RWPE1 (cell line): ENCODE measurements around the gene TMC1.

ENCODE experiments used
- CTCF ChIA-PET: fragments of 350-600 bp; sonication (Branson Sonifier 250); formaldehyde crosslinking; extraction: SDS; loops from one replicate; lab custom pipeline; 2021; lab: Yijun Ruan, JAX
- POLR2A ChIA-PET: fragments of 400-600 bp; formaldehyde crosslinking; extraction: SDS; loops from one replicate; lab custom pipeline; 2020; ENCODE audit warnings: antibody characterized with exemption; ENCODE audit not compliant: low non-redundant PET; lab: Yijun Ruan, JAX
- DNase-seq: peaks from one replicate; pipeline ENCODE4 v3.0.0; 2012; ENCODE audit warnings: low spot score
- H3K27ac ChIP-seq: fragments of 450-650 bp; 2 replicates; pipeline ENCODE4 v1.5.1; 2017
- CTCF ChIP-seq: fragments of 450-650 bp; conservative IDR thresholded peaks from 2 replicates; pipeline ENCODE4 v1.5.1; 2017; ENCODE audit warnings: low read depth, mild to moderate bottlenecking

Gene TMC1

DNA sequence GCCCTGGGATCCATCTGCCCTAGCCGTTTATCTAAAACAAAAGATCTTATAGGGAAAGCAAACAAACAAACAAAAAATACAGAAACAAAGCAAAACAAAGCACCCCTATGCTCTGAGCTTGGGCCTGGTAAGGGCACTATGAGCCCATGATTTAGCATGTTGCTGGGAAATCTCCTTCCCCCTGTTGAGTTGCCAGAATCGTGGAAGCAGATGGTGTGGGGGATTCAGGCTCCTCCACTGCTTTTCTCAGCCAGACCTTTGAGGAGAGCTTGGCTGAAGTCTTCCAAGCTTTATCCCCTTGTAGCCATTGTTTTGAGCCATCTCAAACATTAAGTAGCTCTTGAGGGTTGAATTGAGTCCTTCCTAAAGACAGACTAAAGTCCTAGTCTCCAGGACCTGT is 29.9 kb downstream of the TMC1 start:
- H3K27ac ChIP-seq, result no peak overlapping the region
- TF ChIP-seq CTCF, result no peak
- no peak for DNase-seq
- POLR2A ChIA-PET, result no interaction called here
- CTCF ChIA-PET, result no interaction called here

GRCh38 chr9:72552356-72552755 is 30.9 kb downstream of the TMC1 start:
- CTCF ChIA-PET, result interaction anchor here (0.8 kb wide), 1 partner anchor 48 kb away, joined by 3 read pairs; no protein-coding TSS in a partner anchor
- POLR2A ChIA-PET, result no interaction called here
- TF ChIP-seq CTCF, result no peak
- no peak overlapping the region for H3K27ac ChIP-seq
- DNase-seq, result no peak

DNA sequence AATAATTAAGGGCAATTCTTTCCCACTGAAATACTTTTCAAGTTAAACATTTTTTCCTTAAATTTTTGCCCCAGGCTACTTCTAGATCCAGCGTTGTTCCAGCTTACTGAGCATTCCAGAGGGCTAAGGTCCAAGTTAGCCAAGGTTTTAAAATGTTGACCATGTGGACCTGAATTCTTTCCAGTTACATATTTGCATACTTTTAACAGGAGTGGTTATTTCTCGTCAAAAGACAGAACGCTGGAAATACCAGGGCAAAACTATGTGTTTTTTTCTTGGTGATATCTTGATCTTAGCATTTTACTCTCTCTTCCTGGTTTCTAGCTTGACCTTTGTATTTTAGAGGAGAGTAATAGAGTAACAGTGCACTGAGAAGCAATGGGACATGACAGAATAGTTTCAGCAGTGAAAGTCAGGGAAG is 32.8 kb downstream of the TMC1 start:
- DNase-seq, result peak; percentile 47
- CTCF ChIA-PET, result interaction anchor here (0.9 kb wide), 1 partner anchor 217 kb away, joined by 3 read pairs; no protein-coding TSS in a partner anchor

GRCh38 chr9:72557549-72557948 is 36.1 kb downstream of the TMC1 start:
- ChIA-PET CTCF (no interaction called here), POLR2A (interaction anchor here (0.5 kb wide), 1 partner anchor 27 kb away, joined by 3 read pairs; no protein-coding TSS in a partner anchor)
- TF ChIP-seq CTCF, result no peak
- peak; percentile 94 for DNase-seq
- peak overlapping the region; percentile 72 for H3K27ac ChIP-seq

More for the DNA sequence above, 32.8 kb downstream of the TMC1 start:
- no peak for TF ChIP-seq CTCF
- POLR2A ChIA-PET, result no interaction called here
- no peak overlapping the region for H3K27ac ChIP-seq

GRCh38 chr9:72560086-72560485 is 38.7 kb downstream of the TMC1 start:
- H3K27ac ChIP-seq, result no peak overlapping the region
- ChIA-PET CTCF (interaction anchor here (0.6 kb wide), 1 partner anchor 595 kb away, joined by 3 read pairs; no protein-coding TSS in a partner anchor), POLR2A (no interaction called here)
- TF ChIP-seq CTCF, result no peak
- no peak for DNase-seq

DNA sequence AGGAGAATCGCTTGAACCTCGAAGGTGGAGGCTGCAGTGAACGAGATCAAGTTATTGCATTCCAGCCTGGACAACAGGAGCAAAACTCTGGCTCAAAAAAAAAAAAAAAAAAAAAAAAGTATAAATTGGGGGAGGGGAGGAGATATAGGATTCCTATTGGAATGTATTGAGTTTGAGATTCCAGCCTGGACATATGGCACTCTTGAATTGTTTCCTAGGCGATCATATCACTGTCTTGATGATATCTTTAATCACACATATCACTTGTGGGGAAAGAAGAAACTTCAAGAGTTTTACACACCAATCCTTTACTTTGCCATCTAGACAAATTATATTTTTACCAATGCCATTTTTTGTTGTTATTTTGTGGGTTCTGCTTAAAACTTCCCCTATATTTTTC is 42.4 kb downstream of the TMC1 start:
- no peak overlapping the region for H3K27ac ChIP-seq
- ChIA-PET CTCF (no interaction called here), POLR2A (no interaction called here)
- TF ChIP-seq CTCF, result no peak
- no peak for DNase-seq
